ENCODE data around the gene C4BPB.

C4BPB gene

DNA sequence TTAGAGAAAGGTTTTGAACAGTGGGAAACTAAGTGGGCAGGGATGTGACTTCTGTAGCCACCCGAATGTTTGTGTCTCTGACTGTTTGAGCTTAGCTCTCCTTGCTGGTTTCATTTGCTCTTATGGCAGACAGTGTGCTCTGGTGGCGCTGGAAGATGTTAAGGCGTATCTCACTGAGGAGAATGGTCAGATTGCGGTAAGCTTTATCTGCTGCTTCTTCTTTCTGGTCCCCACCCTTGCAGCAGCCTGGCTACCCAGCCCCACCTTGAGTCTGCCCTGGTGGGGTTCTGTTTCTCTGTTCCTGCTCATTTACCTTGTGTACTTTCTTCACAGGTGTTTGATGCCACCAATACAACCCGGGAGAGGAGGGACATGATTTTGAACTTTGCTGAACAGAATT lies 25.6 kb upstream of the C4BPB start:
- Histone ChIP-seq H3K4me1 (ENCODE audit: control insufficient read depth, low read depth, low read length) (peaks cover 5% of the 10 kb centered on the region), H3K36me3 (ENCODE audit: control insufficient read depth, low read depth, low read length) (peaks cover 33% of the 10 kb centered on the region), H3K27ac (ENCODE audit: low read length) (no peak overlapping the region), H3K9me3 (ENCODE audit: control insufficient read depth, low read depth, low read length) (no peaks in the 10 kb centered on the region), H3K4me3 (ENCODE audit: low read length) (no peak overlapping the region), H3K27me3 (ENCODE audit: control insufficient read depth, insufficient read depth, low read length) (no peaks in the 10 kb centered on the region), H3K9ac (ENCODE audit: low read length) (no peak overlapping the region)

DNA sequence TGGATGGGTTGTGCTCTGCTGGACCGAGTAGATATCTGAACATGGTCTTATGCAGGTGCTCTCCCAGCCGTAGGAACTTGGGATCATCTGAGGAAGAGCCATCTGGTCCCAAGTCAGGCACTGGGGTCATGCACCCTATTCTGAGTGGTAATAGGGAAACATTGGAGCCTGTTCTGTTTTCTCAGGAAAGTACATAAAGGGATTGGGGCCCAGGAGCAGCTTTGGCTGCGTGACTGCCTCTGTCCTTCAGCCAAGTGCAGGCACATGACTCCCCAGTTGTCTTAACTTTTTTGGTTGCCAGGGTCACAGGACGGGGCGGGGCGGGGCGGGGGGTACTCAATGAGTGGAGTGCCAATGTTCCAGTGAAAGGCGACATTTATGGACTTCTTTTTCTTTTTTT lies 24.1 kb upstream of the C4BPB start:
- no peak overlapping the region for H3K27ac ChIP-seq (ENCODE audit: low read length)
- no peak overlapping the region for H3K9ac ChIP-seq (ENCODE audit: low read length)
- H3K36me3 ChIP-seq (ENCODE audit: control insufficient read depth, low read depth, low read length) = peaks cover 34% of the 10 kb centered on the region
- H3K9me3 ChIP-seq (ENCODE audit: control insufficient read depth, low read depth, low read length) = no peaks in the 10 kb centered on the region
- H3K4me3 ChIP-seq (ENCODE audit: low read length) = no peak overlapping the region
- no peaks in the 10 kb centered on the region for H3K4me1 ChIP-seq (ENCODE audit: control insufficient read depth, low read depth, low read length)
- H3K27me3 ChIP-seq (ENCODE audit: control insufficient read depth, insufficient read depth, low read length) = no peaks in the 10 kb centered on the region

DNA sequence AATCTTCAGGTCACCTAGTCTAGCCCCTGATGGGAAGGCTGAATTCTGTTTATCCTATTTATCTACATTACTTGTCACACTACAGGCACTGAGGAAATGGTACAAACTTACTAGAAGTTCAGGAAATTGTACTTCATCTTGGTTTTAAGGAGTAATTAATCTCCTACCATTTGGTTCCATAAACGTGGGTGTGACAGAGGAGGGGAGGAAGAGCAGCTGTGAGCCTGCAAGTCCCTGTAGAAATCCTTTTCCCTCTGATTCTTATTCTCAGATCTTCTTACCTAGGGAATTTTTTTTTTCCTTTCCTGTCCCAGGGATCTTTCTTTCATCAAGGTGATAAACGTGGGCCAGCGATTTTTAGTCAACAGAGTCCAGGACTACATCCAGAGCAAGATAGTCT lies 21.5 kb upstream of the C4BPB start:
- peaks cover 38% of the 10 kb centered on the region for H3K36me3 ChIP-seq (ENCODE audit: control insufficient read depth, low read depth, low read length)
- no peaks in the 10 kb centered on the region for H3K9me3 ChIP-seq (ENCODE audit: control insufficient read depth, low read depth, low read length)
- no peak overlapping the region for H3K9ac ChIP-seq (ENCODE audit: low read length)
- no peaks in the 10 kb centered on the region for H3K27me3 ChIP-seq (ENCODE audit: control insufficient read depth, insufficient read depth, low read length)
- H3K4me1 ChIP-seq (ENCODE audit: control insufficient read depth, low read depth, low read length) = no peaks in the 10 kb centered on the region
- no peak overlapping the region for H3K4me3 ChIP-seq (ENCODE audit: low read length)
- no peak overlapping the region for H3K27ac ChIP-seq (ENCODE audit: low read length)

DNA sequence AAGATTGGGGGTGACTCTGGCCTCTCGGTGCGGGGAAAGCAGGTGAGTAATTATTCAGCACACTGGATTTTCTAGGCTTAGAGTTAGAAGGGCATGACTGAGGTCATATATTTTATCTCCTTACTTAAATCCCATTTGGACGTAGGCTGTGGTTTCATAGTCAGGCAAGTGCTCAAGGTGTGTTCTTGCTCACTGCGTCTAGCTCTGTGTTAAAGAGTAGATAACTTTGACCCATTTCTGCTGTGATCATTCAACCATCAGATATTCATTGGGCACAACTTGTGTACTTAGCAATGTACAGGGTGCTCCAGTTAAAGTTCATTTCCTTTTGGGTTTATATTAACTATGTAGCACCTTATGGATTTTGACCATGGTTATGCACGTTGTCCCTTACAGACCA lies 21.0 kb upstream of the C4BPB start:
- H3K4me3 ChIP-seq (ENCODE audit: low read length) = no peak overlapping the region
- no peak overlapping the region for H3K27ac ChIP-seq (ENCODE audit: low read length)
- H3K36me3 ChIP-seq (ENCODE audit: control insufficient read depth, low read depth, low read length) = peaks cover 36% of the 10 kb centered on the region
- no peak overlapping the region for H3K9ac ChIP-seq (ENCODE audit: low read length)
- no peaks in the 10 kb centered on the region for H3K9me3 ChIP-seq (ENCODE audit: control insufficient read depth, low read depth, low read length)
- H3K4me1 ChIP-seq (ENCODE audit: control insufficient read depth, low read depth, low read length) = no peaks in the 10 kb centered on the region
- no peaks in the 10 kb centered on the region for H3K27me3 ChIP-seq (ENCODE audit: control insufficient read depth, insufficient read depth, low read length)

DNA sequence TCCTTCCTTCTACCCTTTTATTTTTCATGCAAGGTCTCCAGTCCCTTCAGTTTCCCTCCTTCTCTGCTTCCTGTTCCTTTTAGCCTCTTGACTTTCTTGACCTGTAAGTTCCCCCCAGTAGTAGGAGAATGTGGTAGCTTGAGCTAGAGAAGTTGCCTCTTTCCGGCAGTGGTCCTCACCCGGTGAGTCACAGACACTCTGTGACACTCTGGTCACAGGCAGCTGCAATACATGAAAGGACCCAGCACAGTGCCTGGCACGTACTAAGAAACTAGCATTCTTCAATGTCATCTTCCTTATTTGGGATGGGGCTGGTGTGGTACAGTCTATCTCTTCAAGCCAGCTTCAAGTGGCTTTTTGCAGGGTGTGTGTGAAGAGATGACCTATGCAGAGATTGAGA lies 19.6 kb upstream of the C4BPB start:
- Histone ChIP-seq H3K9me3 (ENCODE audit: control insufficient read depth, low read depth, low read length) (no peaks in the 10 kb centered on the region), H3K4me1 (ENCODE audit: control insufficient read depth, low read depth, low read length) (no peaks in the 10 kb centered on the region), H3K27ac (ENCODE audit: low read length) (no peak overlapping the region), H3K36me3 (ENCODE audit: control insufficient read depth, low read depth, low read length) (peaks cover 24% of the 10 kb centered on the region), H3K9ac (ENCODE audit: low read length) (no peak overlapping the region), H3K27me3 (ENCODE audit: control insufficient read depth, insufficient read depth, low read length) (no peaks in the 10 kb centered on the region), H3K4me3 (ENCODE audit: low read length) (no peak overlapping the region)

DNA sequence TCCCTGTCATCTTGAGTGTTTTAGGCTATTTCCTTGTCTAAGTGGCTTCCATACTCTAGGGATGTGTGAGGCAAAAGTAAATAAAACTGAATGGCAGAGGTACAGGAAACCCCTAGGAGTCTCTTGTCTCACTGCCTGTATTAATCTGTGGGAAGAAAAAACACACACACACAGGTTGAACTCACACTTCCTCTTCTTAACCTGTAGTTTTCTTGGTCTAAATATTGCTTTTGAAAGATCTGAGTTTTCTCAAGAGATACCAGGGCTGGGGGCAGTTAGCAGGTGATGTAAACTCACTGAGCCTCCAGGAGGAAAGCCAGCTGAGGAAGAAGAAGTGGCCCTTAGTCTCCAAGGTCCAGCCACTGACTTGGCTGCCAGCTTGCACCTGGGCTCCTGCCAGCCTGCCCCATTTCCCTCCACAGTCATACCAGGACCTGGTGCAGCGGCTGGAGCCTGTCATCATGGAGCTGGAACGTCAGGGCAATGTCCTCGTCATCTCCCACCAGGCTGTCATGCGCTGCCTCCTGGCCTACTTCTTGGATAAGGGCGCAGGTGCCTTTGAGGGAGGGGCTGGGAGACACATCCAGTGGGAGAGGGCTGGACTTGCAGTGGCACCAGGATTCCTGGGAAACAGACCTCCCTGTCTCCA lies 18.7 kb upstream of the C4BPB start:
- H3K4me3 ChIP-seq (ENCODE audit: low read length) = no peak overlapping the region
- H3K4me1 ChIP-seq (ENCODE audit: control insufficient read depth, low read depth, low read length) = no peaks in the 10 kb centered on the region
- no peaks in the 10 kb centered on the region for H3K9me3 ChIP-seq (ENCODE audit: control insufficient read depth, low read depth, low read length)
- no peak overlapping the region for H3K27ac ChIP-seq (ENCODE audit: low read length)
- H3K9ac ChIP-seq (ENCODE audit: low read length) = no peak overlapping the region
- peaks cover 21% of the 10 kb centered on the region for H3K36me3 ChIP-seq (ENCODE audit: control insufficient read depth, low read depth, low read length)
- no peaks in the 10 kb centered on the region for H3K27me3 ChIP-seq (ENCODE audit: control insufficient read depth, insufficient read depth, low read length)

DNA sequence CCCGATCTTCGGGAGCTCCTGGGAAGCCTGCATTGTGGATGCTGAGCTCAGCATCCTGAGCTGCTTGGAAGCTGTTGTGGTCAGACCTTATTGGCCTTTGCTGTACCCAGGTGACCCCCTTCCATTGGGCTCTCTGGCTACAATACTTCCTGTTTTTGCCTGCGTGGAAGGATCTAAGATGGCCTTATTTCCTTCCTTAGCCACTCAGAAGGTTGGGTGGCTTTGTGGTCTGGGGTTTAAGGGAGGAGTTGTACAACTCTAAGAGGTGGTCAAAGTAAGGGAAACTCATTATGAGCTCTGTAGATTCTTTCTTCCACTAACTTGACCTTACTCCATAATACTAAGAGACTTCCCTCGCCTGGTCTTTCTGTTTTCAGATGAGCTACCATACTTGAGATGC lies 17.8 kb upstream of the C4BPB start:
- Histone ChIP-seq H3K27me3 (ENCODE audit: control insufficient read depth, insufficient read depth, low read length) (no peaks in the 10 kb centered on the region), H3K4me3 (ENCODE audit: low read length) (no peak overlapping the region), H3K36me3 (ENCODE audit: control insufficient read depth, low read depth, low read length) (peaks cover 19% of the 10 kb centered on the region)

DNA sequence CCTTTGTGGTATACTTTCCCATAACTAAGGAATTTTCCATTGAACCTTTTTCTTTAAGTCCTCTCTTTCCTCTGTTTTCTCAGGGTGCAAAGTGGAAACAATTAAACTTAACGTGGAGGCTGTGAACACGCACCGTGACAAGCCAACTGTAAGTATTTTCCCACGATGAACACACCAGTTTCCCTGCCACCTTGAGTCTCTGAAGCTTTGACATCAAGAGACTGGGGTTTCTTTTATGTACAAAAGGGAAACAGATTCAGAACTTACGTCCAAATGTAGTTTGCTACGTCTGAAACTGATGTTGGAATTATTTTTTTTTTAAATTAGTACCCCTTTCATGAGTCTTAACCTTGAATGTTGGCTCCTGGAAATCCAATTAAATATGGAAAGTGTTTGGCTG lies 17.2 kb upstream of the C4BPB start:
- Histone ChIP-seq H3K4me3 (ENCODE audit: low read length) (no peak overlapping the region), H3K36me3 (ENCODE audit: control insufficient read depth, low read depth, low read length) (peaks cover 19% of the 10 kb centered on the region), H3K9me3 (ENCODE audit: control insufficient read depth, low read depth, low read length) (no peaks in the 10 kb centered on the region), H3K4me1 (ENCODE audit: control insufficient read depth, low read depth, low read length) (no peaks in the 10 kb centered on the region), H3K27me3 (ENCODE audit: control insufficient read depth, insufficient read depth, low read length) (no peaks in the 10 kb centered on the region), H3K27ac (ENCODE audit: low read length) (no peak overlapping the region), H3K9ac (ENCODE audit: low read length) (no peak overlapping the region)

More for the DNA sequence above, 17.8 kb upstream of the C4BPB start:
- Histone ChIP-seq H3K9me3 (ENCODE audit: control insufficient read depth, low read depth, low read length) (no peaks in the 10 kb centered on the region), H3K27ac (ENCODE audit: low read length) (no peak overlapping the region), H3K4me1 (ENCODE audit: control insufficient read depth, low read depth, low read length) (no peaks in the 10 kb centered on the region), H3K9ac (ENCODE audit: low read length) (no peak overlapping the region)

DNA sequence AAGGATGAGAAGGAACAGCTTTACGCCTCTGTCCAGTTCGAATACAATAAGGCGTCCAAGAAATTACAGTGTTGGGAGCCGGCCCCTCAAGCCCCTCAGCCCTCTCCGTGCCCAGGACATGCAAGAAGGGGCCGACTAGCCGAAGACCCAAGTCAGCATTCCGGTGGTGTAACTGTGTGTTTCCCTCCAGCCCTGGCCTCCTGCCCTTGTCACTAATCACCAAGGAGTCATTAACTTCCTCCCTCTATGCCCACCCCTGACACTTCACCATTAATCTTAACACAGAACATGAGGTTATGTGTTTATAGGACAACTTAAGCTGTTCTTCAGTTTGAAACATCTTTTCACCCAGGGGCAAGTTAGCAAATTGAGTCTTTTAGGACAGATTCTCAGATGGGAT lies 16.4 kb upstream of the C4BPB start:
- Histone ChIP-seq H3K27ac (ENCODE audit: low read length) (no peak overlapping the region), H3K4me3 (ENCODE audit: low read length) (no peak overlapping the region), H3K9ac (ENCODE audit: low read length) (no peak overlapping the region), H3K36me3 (ENCODE audit: control insufficient read depth, low read depth, low read length) (peaks cover 19% of the 10 kb centered on the region), H3K4me1 (ENCODE audit: control insufficient read depth, low read depth, low read length) (no peaks in the 10 kb centered on the region), H3K27me3 (ENCODE audit: control insufficient read depth, insufficient read depth, low read length) (no peaks in the 10 kb centered on the region), H3K9me3 (ENCODE audit: control insufficient read depth, low read depth, low read length) (no peaks in the 10 kb centered on the region)

DNA sequence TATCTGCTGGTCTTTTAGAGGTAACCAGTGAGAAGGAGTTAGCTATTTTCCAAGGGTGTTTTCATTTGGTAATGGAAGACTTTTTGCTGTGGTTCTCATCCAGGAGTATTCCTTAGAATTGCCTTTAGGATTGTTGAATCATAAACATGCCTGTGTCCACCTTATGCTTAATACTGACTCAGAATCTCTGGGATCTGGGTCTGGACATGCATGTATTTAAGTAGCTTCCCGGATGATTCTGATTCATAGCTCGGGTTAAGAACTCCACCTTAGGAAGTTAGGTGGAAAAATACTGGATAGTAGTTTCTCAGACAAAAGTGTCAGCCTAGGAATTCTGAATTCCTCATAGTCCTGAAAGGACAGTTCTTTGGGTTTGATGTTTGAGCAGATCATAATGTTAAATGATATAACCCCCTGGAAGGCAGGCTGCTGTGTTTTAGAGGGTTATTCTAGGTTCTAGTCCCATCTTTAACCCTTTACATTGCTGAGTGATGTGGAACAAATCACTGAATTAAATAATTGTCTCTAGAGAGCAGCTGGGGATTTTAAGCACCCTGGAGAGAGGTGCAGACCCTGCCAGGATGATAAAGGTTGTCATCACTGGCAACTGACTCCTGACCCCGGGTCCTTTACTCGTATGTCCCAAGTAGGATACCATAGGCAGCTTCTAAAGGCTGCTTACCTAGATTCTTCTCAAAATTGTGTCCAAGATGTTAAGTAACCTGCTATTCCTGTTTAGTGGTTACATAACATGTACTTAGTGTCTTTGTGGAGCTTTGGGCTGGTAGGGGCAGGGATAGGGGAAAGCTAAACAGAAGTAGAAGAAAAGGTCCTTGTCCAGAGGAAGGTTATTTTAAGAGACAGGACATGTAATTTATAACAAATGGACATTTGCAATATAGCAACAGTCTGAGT lies 14.5 kb upstream of the C4BPB start:
- H3K9me3 ChIP-seq (ENCODE audit: control insufficient read depth, low read depth, low read length) = no peaks in the 10 kb centered on the region
- H3K4me3 ChIP-seq (ENCODE audit: low read length) = no peak overlapping the region
- H3K9ac ChIP-seq (ENCODE audit: low read length) = no peak overlapping the region
- H3K27ac ChIP-seq (ENCODE audit: low read length) = no peak overlapping the region
- H3K4me1 ChIP-seq (ENCODE audit: control insufficient read depth, low read depth, low read length) = no peaks in the 10 kb centered on the region
- peaks cover 11% of the 10 kb centered on the region for H3K36me3 ChIP-seq (ENCODE audit: control insufficient read depth, low read depth, low read length)
- no peaks in the 10 kb centered on the region for H3K27me3 ChIP-seq (ENCODE audit: control insufficient read depth, insufficient read depth, low read length)

DNA sequence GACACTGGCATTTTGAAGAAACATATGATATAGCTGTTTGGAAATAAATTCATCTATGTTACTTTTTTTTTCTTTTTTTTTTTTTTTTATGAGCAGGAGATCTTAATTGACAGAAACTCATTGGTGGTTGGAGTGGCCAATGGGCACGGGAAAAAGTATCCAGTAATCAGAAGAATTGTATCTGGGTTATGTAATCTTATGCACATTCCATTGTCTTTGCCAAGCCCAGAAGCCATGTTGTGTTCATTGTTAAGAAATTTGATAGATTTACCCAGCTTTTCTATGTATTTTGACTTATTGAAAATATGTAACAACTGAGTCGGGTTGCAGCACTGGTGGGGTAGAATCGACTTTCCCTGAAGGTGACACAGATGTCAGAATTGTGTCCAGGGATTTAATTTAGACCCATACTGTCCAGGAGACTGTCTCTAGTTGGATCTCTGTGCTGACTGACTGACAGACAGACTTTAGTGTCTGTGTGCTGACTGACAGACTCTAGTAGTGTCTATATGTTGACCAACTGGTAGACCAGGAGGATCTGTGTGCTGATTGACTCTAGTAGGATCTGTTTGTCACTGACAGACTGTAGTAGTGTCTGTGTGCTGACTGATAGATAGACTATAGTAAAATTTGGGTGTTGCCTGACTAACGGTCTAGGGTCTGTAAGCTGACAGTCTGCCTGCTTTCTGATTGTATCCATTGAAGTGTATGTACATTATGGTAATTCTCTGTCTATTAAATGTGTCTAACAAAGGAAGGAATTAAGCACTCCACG lies 12.3 kb upstream of the C4BPB start:
- Histone ChIP-seq H3K9ac (ENCODE audit: low read length) (no peak overlapping the region), H3K27ac (ENCODE audit: low read length) (no peak overlapping the region), H3K4me1 (ENCODE audit: control insufficient read depth, low read depth, low read length) (no peaks in the 10 kb centered on the region), H3K4me3 (ENCODE audit: low read length) (no peak overlapping the region), H3K9me3 (ENCODE audit: control insufficient read depth, low read depth, low read length) (no peaks in the 10 kb centered on the region), H3K36me3 (ENCODE audit: control insufficient read depth, low read depth, low read length) (peaks cover 10% of the 10 kb centered on the region), H3K27me3 (ENCODE audit: control insufficient read depth, insufficient read depth, low read length) (no peaks in the 10 kb centered on the region)

Measured in iPS-18a (cell line).